Brain microvascular endothelial cell (primary cell): ENCODE measurements around the gene ERC1.

ENCODE experiments used
- DNase-seq: peaks from one replicate; pipeline ENCODE4 v3.0.0-alpha.2; 2020
- H3K27ac ChIP-seq: fragments of 250-450 bp; sonication (Bioruptor Pico); 2 replicates; pipeline ENCODE4 v1.5.1; 2020; ENCODE audit warnings: mild to moderate bottlenecking, moderate library complexity
- H3K27me3 ChIP-seq: fragments of 250-450 bp; sonication (Bioruptor Pico); replicated peaks from 2 replicates; pipeline ENCODE4 v1.5.1; 2020; ENCODE audit warnings: mild to moderate bottlenecking
- H3K36me3 ChIP-seq: fragments of 250-450 bp; sonication (Bioruptor Pico); replicated peaks from 2 replicates; pipeline ENCODE4 v1.5.1; 2020; ENCODE audit warnings: mild to moderate bottlenecking
- H3K4me3 ChIP-seq: 2 replicates; pipeline ENCODE4 v1.5.1; 2011; ENCODE audit warnings: low read depth, mild to moderate bottlenecking, control low read depth, low read length, moderate library complexity
- in situ Hi-C: cut with HindIII; loops from 2 replicates; pipeline ENCODE4 v1.10.0; 2017; ENCODE audit warnings: low sequenced_read_pairs, low pct_ligation_motif_present
- TF ChIP-seq, protein P1 (sequence below): IDR thresholded peaks from 2 replicates; pipeline ENCODE4 v1.5.1; 2011; ENCODE audit warnings: low read depth, mild to moderate bottlenecking, moderate library complexity, low read length, control low read depth, inconsistent platforms; ENCODE audit errors: missing control alignments

ERC1 gene

GRCh38 chr12:1280059-1280458, 289.0 kb downstream of the ERC1 start:
- H3K4me3 ChIP-seq = no peak overlapping the region
- H3K27ac ChIP-seq = no peak overlapping the region
- TF ChIP-seq, protein P1, sequence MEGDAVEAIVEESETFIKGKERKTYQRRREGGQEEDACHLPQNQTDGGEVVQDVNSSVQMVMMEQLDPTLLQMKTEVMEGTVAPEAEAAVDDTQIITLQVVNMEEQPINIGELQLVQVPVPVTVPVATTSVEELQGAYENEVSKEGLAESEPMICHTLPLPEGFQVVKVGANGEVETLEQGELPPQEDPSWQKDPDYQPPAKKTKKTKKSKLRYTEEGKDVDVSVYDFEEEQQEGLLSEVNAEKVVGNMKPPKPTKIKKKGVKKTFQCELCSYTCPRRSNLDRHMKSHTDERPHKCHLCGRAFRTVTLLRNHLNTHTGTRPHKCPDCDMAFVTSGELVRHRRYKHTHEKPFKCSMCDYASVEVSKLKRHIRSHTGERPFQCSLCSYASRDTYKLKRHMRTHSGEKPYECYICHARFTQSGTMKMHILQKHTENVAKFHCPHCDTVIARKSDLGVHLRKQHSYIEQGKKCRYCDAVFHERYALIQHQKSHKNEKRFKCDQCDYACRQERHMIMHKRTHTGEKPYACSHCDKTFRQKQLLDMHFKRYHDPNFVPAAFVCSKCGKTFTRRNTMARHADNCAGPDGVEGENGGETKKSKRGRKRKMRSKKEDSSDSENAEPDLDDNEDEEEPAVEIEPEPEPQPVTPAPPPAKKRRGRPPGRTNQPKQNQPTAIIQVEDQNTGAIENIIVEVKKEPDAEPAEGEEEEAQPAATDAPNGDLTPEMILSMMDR = no peak
- in situ Hi-C loops = no loop called here
- no peaks in the 10 kb centered on the region for H3K36me3 ChIP-seq
- no peak for DNase-seq
- no peaks in the 10 kb centered on the region for H3K27me3 ChIP-seq

GRCh38 chr12:1281683-1282366, 290.8 kb downstream of the ERC1 start:
- in situ Hi-C loops = no loop called here
- Histone ChIP-seq H3K36me3 (no peaks in the 10 kb centered on the region), H3K4me3 (no peak overlapping the region), H3K27ac (no peak overlapping the region), H3K27me3 (no peaks in the 10 kb centered on the region)
- DNase-seq = peak; percentile 70
- TF ChIP-seq, protein P1 = no peak

DNA sequence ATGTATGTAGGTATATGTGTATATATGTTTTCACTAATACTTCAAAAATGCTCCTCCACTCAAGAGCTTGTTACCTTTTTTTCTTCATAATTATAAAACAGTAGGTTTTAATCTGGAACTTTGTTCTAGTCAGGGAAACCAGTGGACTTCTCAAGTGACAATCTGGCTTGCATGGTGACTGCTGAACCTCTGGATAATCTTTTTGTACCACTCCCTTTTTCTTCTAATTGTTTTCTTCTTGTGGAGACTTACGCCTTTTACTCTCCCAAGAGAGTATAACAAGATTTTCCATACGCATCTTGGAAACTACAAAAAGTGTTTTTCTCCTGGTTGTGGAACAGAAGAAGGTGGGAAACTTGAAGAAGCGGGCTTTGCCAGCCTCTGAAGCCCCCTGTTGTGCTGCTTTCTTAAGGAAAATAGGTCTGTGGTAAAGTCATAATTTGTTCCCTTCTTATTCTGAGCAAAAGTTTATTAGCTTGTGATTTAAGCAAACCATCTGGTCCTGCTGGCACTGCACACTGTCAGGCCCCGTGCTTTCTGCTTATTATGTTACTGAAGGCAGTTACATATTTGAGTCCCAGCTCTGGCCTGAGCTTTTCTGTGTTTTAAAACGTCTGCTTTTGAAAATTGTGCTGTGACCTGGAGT, 291.8 kb downstream of the ERC1 start:
- DNase-seq = no peak
- H3K27ac ChIP-seq = no peak overlapping the region

DNA sequence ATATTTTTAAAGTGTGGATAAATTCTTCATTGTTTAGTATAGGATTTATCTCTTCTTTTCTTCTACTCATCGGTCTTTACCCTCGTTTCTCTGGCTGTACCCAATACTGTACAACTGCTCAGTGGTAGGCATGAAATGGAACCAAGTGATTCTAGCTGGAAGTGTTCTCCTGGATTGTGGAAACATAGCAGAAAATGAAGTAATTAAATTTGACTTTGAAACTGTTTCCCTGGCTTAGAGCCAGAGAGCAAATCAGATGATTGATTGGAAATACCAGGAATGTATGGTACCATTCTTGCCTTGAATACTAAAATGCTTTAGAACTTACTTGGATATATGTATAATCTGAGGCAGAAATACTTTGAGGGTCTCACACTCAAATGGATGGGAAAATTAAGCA, 292.3 kb downstream of the ERC1 start:
- Histone ChIP-seq H3K36me3 (no peaks in the 10 kb centered on the region), H3K27me3 (no peaks in the 10 kb centered on the region), H3K4me3 (no peak overlapping the region), H3K27ac (no peak overlapping the region)
- in situ Hi-C loops = no loop called here
- TF ChIP-seq, protein P1 = no peak
- no peak for DNase-seq

More for the DNA sequence above, 291.8 kb downstream of the ERC1 start:
- in situ Hi-C loops = no loop called here
- H3K36me3 ChIP-seq = no peaks in the 10 kb centered on the region
- no peak overlapping the region for H3K4me3 ChIP-seq
- TF ChIP-seq, protein P1 = no peak
- no peaks in the 10 kb centered on the region for H3K27me3 ChIP-seq

- H3K27ac ChIP-seq = no peak overlapping the region
- H3K27me3 ChIP-seq = no peaks in the 10 kb centered on the region
- no peak for DNase-seq
- no peak overlapping the region for H3K4me3 ChIP-seq
- TF ChIP-seq, protein P1 = no peak
- in situ Hi-C loops = no loop called here
- no peaks in the 10 kb centered on the region for H3K36me3 ChIP-seq
Measured at GRCh38 chr12:1284611-1285010, 293.6 kb downstream of the ERC1 start.

GRCh38 chr12:1287446-1287975, 296.5 kb downstream of the ERC1 start:
- Histone ChIP-seq H3K4me3 (no peak overlapping the region), H3K27ac (no peak overlapping the region), H3K36me3 (no peaks in the 10 kb centered on the region), H3K27me3 (no peaks in the 10 kb centered on the region)
- in situ Hi-C loops = no loop called here
- TF ChIP-seq, protein P1 = no peak
- DNase-seq = no peak
